OCI-LY7 (cell line): ENCODE measurements around the gene COL3A1. TPM values are rescaled to one million over a fixed set of nuclear protein-coding genes. Genes with fewer than 3 reads are reported as not detected.

ENCODE experiments used
- BruUV-seq: library from RNA; stranded (reverse); fragments of 400-500 nt; replicated peaks from 2 replicates; lab custom pipeline; 2021; lab: Mats Ljungman, UMichigan
- CTCF ChIA-PET: fragments of 300-600 bp; sonication (Branson Sonifier 250); formaldehyde crosslinking; loops from one replicate; lab custom pipeline; 2022; ENCODE audit warnings: antibody characterized with exemption; ENCODE audit not compliant: unreplicated experiment; lab: Charles Lee
- POLR2A ChIA-PET: fragments of 300-600 bp; sonication (Branson Sonifier 250); formaldehyde crosslinking; loops from one replicate; lab custom pipeline; 2022; ENCODE audit warnings: antibody characterized with exemption; lab: Charles Lee
- DNase-seq: peaks from one replicate; pipeline ENCODE4 v3.0.0-alpha.2; 2015; ENCODE audit warnings: low spot score
- H2AFZ ChIP-seq: fragments of 200-600 bp; sonication (generic), shearing (Covaris generic); 2 replicates; pipeline ENCODE4 v1.6.1; 2014; ENCODE audit warnings: mild to moderate bottlenecking, antibody characterized with exemption, low read length, moderate library complexity
- H3K27ac ChIP-seq: fragments of 200-600 bp; sonication (generic); 2 replicates; pipeline ENCODE4 v1.5.1; 2014; ENCODE audit warnings: mixed run types, low read depth, mild to moderate bottlenecking, moderate library complexity, low read length, inconsistent platforms; ENCODE audit not compliant: poor library complexity, severe bottlenecking
- H3K36me3 ChIP-seq: fragments of 200-600 bp; sonication (generic); 2 replicates; pipeline ENCODE4 v1.6.1; 2014; ENCODE audit warnings: mild to moderate bottlenecking, antibody characterized with exemption, low read length, moderate library complexity, mixed read lengths; ENCODE audit not compliant: insufficient read depth
- H3K4me1 ChIP-seq: fragments of 200-600 bp; sonication (generic); 2 replicates; pipeline ENCODE4 v1.5.1; 2014; ENCODE audit warnings: mild to moderate bottlenecking, low read length; ENCODE audit not compliant: insufficient read depth, poor library complexity, severe bottlenecking
- H3K4me2 ChIP-seq: fragments of 200-600 bp; sonication (generic); 2 replicates; pipeline ENCODE4 v1.6.1; 2014; ENCODE audit warnings: mild to moderate bottlenecking, low read length
- H3K4me3 ChIP-seq: fragments of 200-600 bp; sonication (generic); 2 replicates; pipeline ENCODE4 v1.5.1; 2014; ENCODE audit warnings: mild to moderate bottlenecking, low read depth, low read length; ENCODE audit not compliant: poor library complexity, severe bottlenecking
- H3K79me2 ChIP-seq: fragments of 200-600 bp; sonication (generic); 2 replicates; pipeline ENCODE4 v1.6.1; 2016; ENCODE audit warnings: low read depth, mild to moderate bottlenecking, low read length, moderate library complexity, mixed read lengths; ENCODE audit not compliant: insufficient read depth
- H3K9me2 ChIP-seq: fragments of 200-600 bp; sonication (generic); 2 replicates; pipeline ENCODE4 v1.6.1; 2016; ENCODE audit warnings: mild to moderate bottlenecking, low read length, mixed read lengths; ENCODE audit not compliant: insufficient read depth
- H3K9me3 ChIP-seq: fragments of 200-600 bp; sonication (generic); 2 replicates; pipeline ENCODE4 v1.6.1; 2014; ENCODE audit warnings: mild to moderate bottlenecking, mixed run types, low read length, mixed read lengths
- H4K20me1 ChIP-seq: fragments of 200-600 bp; sonication (generic); 2 replicates; pipeline ENCODE4 v1.6.1; 2014; ENCODE audit warnings: mild to moderate bottlenecking, antibody characterized with exemption, low read length, moderate library complexity, mixed read lengths; ENCODE audit not compliant: insufficient read depth
- EZH2phosphoT487 ChIP-seq: fragments of 200-600 bp; sonication (generic); IDR thresholded peaks from 2 replicates; pipeline ENCODE4 v1.6.1; 2018; ENCODE audit warnings: low read depth, borderline replicate concordance, mild to moderate bottlenecking, mixed run types, antibody characterized with exemption, low read length, moderate library complexity, mixed read lengths
- intact Hi-C: fragments of 100-400 bp; cut with micrococcal nuclease; formaldehyde crosslinking; loops from one replicate; pipeline ENCODE4 v1.10.0; 2022; ENCODE audit not compliant: unreplicated experiment
- total RNA-seq, 2 experiments: library from RNA; depleted of rRNA in 1 of 2; stranded (reverse); fragments of >200 nt in 1 of 2; shearing (Covaris generic) in 1 of 2; gene quantifications; 2 replicates each; pipeline ENCODE4 v1.2.3, GENCODE V29; 2014 to 2022
- TF ChIP-seq, protein P1 (sequence below): fragments of 200-600 bp; sonication (generic); conservative IDR thresholded peaks from 2 replicates; pipeline ENCODE4 v1.5.1; 2014; ENCODE audit warnings: mild to moderate bottlenecking, antibody characterized with exemption, low read length, moderate library complexity, mixed read lengths

The COL3A1 gene
- total RNA-seq, 2 experiments from 2014 or later: not detected

DNA sequence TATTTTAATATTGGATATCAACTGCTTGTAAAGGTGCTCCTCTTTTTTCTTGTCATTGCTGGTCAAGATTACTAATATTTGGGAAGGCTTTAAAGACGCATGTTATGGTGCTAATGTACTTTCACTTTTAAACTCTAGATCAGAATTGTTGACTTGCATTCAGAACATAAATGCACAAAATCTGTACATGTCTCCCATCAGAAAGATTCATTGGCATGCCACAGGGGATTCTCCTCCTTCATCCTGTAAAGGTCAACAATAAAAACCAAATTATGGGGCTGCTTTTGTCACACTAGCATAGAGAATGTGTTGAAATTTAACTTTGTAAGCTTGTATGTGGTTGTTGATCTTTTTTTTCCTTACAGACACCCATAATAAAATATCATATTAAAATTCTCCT lies 38.2 kb downstream of the COL3A1 start:
- Histone ChIP-seq H3K4me2 (no peak overlapping the region), H2AFZ (no peak overlapping the region), H4K20me1 (no peaks in the 10 kb centered on the region), H3K4me1 (no peaks in the 10 kb centered on the region), H3K4me3 (no peak overlapping the region), H3K27ac (no peak overlapping the region), H3K9me2 (no peaks in the 10 kb centered on the region), H3K9me3 (no peaks in the 10 kb centered on the region), H3K79me2 (no peaks in the 10 kb centered on the region), H3K36me3 (no peaks in the 10 kb centered on the region)
- intact Hi-C loops: no loop called here
- TF ChIP-seq EZH2phosphoT487: no peak
- TF ChIP-seq, protein P1, sequence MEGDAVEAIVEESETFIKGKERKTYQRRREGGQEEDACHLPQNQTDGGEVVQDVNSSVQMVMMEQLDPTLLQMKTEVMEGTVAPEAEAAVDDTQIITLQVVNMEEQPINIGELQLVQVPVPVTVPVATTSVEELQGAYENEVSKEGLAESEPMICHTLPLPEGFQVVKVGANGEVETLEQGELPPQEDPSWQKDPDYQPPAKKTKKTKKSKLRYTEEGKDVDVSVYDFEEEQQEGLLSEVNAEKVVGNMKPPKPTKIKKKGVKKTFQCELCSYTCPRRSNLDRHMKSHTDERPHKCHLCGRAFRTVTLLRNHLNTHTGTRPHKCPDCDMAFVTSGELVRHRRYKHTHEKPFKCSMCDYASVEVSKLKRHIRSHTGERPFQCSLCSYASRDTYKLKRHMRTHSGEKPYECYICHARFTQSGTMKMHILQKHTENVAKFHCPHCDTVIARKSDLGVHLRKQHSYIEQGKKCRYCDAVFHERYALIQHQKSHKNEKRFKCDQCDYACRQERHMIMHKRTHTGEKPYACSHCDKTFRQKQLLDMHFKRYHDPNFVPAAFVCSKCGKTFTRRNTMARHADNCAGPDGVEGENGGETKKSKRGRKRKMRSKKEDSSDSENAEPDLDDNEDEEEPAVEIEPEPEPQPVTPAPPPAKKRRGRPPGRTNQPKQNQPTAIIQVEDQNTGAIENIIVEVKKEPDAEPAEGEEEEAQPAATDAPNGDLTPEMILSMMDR: no peak
- BruUV-seq: no TSS peak
- ChIA-PET CTCF (no interaction called here), POLR2A (no interaction called here)
- no peak for DNase-seq

DNA sequence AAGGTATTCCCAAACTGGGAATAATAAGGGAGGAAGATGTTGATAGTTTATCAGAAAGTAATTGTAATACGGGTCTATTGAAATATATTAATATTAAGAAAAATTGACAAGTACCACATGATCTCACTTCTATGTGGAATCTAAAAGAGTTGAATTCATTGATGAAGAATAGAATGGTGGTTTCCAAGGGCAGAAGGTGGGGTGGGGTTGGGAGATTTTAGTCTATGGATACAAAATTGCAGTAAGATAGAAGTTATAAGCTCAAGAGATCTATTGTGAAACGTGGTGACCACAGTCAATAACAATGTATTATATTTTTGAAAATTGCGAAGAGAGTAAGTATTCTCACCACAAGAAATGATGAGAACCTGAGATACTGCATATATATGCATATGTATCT lies 38.9 kb downstream of the COL3A1 start:
- Histone ChIP-seq H3K4me1 (no peaks in the 10 kb centered on the region), H4K20me1 (no peaks in the 10 kb centered on the region), H3K36me3 (no peaks in the 10 kb centered on the region), H3K79me2 (no peaks in the 10 kb centered on the region), H3K9me3 (no peaks in the 10 kb centered on the region), H3K27ac (no peak overlapping the region), H3K9me2 (no peaks in the 10 kb centered on the region), H2AFZ (no peak overlapping the region), H3K4me3 (no peak overlapping the region), H3K4me2 (no peak overlapping the region)
- ChIA-PET CTCF (no interaction called here), POLR2A (no interaction called here)
- no peak for DNase-seq
- intact Hi-C loops: no loop called here
- no TSS peak for BruUV-seq
- TF ChIP-seq EZH2phosphoT487: no peak
- TF ChIP-seq, protein P1: no peak

DNA sequence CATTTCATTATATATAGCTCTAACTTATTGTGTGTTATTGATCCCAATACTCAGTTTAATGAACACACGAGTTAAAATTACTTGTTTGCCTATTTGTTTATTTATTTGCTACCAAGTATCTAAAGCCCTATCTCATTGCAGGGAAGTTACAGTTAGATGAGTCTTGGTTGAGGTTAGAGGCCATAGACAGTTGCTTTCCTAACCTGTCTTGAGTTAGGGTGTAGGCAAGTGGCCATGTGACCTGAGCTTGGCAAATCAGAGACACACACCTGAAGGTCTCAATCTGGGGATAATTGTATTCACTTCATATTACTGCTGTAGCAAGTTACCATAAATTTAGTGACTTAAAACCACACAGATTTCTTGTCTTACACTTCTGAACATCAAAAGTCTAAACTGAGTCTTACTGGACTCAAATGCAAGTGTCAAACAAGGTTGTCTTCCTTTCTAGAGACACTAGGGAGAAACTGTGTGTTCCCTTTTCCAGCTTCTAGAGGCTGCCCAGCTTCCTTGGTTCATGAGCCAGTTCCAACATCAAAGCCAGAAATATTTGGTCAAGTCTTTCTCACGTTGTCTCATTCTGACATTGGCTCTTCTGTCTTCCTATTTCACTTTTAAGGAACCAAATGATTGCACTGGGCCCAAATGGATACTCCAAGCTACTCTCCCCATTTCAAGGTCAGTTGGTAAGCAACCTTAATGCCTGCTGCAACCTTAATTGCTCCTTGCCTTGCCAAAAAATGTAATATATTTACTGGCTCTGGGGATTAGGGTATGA lies 39.7 kb downstream of the COL3A1 start:
- intact Hi-C loops: no loop called here
- no TSS peak for BruUV-seq
- Histone ChIP-seq H3K27ac (no peak overlapping the region), H3K36me3 (no peaks in the 10 kb centered on the region), H3K9me3 (no peaks in the 10 kb centered on the region), H3K4me1 (no peaks in the 10 kb centered on the region), H3K4me3 (no peak overlapping the region), H4K20me1 (no peaks in the 10 kb centered on the region), H3K9me2 (no peaks in the 10 kb centered on the region), H3K4me2 (no peak overlapping the region), H3K79me2 (no peaks in the 10 kb centered on the region), H2AFZ (no peak overlapping the region)
- ChIA-PET CTCF (no interaction called here), POLR2A (interaction anchor here (0.7 to 0.9 kb wide), 2 partner anchors 83 to 259 kb away, joined by 3 to 6 read pairs; no protein-coding TSS in a partner anchor)
- DNase-seq: no peak
- TF ChIP-seq, protein P1: no peak
- no peak for TF ChIP-seq EZH2phosphoT487
